HG02973 (cell line): ENCODE measurements around the gene ANKRD28.

Experiments used
- ATAC-seq: cut with Tn5 transposase; IDR thresholded peaks from one replicate; pipeline ENCODE4 v1.9.1; 2021; ENCODE audit warnings: moderate library complexity; ENCODE audit not compliant: unreplicated experiment

ANKRD28 gene

GRCh38 chr3:15728766-15729165, 69.0 kb downstream of the ANKRD28 start:
- no peak for ATAC-seq

GRCh38 chr3:15726881-15727280, 70.9 kb downstream of the ANKRD28 start:
- ATAC-seq, result no peak

GRCh38 chr3:15726043-15726442, 71.7 kb downstream of the ANKRD28 start:
- no peak for ATAC-seq

- no peak for ATAC-seq
These were observed 73.3 kb downstream of the ANKRD28 start for GRCh38 chr3:15724446-15724845.

GRCh38 chr3:15723624-15723884, 74.2 kb downstream of the ANKRD28 start:
- ATAC-seq, result no peak

GRCh38 chr3:15722877-15723623, 74.7 kb downstream of the ANKRD28 start:
- no peak for ATAC-seq

GRCh38 chr3:15716178-15716577, 81.6 kb downstream of the ANKRD28 start:
- no peak for ATAC-seq

- no peak for ATAC-seq
These were observed 83.3 kb downstream of the ANKRD28 start for GRCh38 chr3:15714448-15714847.

GRCh38 chr3:15713364-15713763, 84.4 kb downstream of the ANKRD28 start:
- ATAC-seq, result no peak

- ATAC-seq, result no peak
These were observed 86.5 kb downstream of the ANKRD28 start for GRCh38 chr3:15711281-15711680.

GRCh38 chr3:15708882-15709677, 88.7 kb downstream of the ANKRD28 start:
- no peak for ATAC-seq

GRCh38 chr3:15707779-15708178, 90.0 kb downstream of the ANKRD28 start:
- no peak for ATAC-seq

GRCh38 chr3:15703346-15703745, 94.4 kb downstream of the ANKRD28 start:
- ATAC-seq, result no peak

GRCh38 chr3:15694628-15695027, 103.2 kb downstream of the ANKRD28 start:
- ATAC-seq, result no peak

GRCh38 chr3:15693355-15693754, 104.4 kb downstream of the ANKRD28 start:
- no peak for ATAC-seq

- ATAC-seq, result no peak
These were observed 107.0 kb downstream of the ANKRD28 start for GRCh38 chr3:15690748-15691147.

GRCh38 chr3:15690230-15690629, 107.5 kb downstream of the ANKRD28 start:
- ATAC-seq, result no peak

GRCh38 chr3:15685927-15686326, 111.9 kb downstream of the ANKRD28 start:
- no peak for ATAC-seq

- ATAC-seq, result no peak
These were observed 114.5 kb downstream of the ANKRD28 start for GRCh38 chr3:15683253-15683652.

GRCh38 chr3:15682561-15683185, 115.1 kb downstream of the ANKRD28 start:
- ATAC-seq, result no peak

- ATAC-seq, result no peak
These were observed 116.1 kb downstream of the ANKRD28 start for GRCh38 chr3:15681668-15682067.

- ATAC-seq, result no peak
These were observed 118.5 kb downstream of the ANKRD28 start for GRCh38 chr3:15679306-15679705.
